ENCODE data around the gene CREB3. TPM values are rescaled to one million over a fixed set of nuclear protein-coding genes. Genes with fewer than 3 reads are reported as not detected.
A peak's percentile ranks its signal among the peaks of the same experiment; 100 is the strongest.

The CREB3 gene
- total RNA-seq, 1 experiment from 2014 or later = 28.6 TPM

GRCh38 chr9:35691757-35692301 is 40.6 kb upstream of the CREB3 start:
- Histone ChIP-seq H3K4me3 (ENCODE audit: insufficient read depth, low read depth, low read length) (no peak overlapping the region), H3K36me3 (replicated peaks; ENCODE audit: control insufficient read depth, insufficient read depth, low read length) (peaks cover 9% of the 10 kb centered on the region), H3K27me3 (ENCODE audit: control insufficient read depth, insufficient read depth, low read length) (no peaks in the 10 kb centered on the region)
- peak; percentile 66 for DNase-seq

- Histone ChIP-seq H3K27me3 (ENCODE audit: control insufficient read depth, insufficient read depth, low read length) (no peaks in the 10 kb centered on the region), H3K36me3 (replicated peaks; ENCODE audit: control insufficient read depth, insufficient read depth, low read length) (peaks cover 33% of the 10 kb centered on the region), H3K4me3 (ENCODE audit: insufficient read depth, low read depth, low read length) (no peak overlapping the region)
- no peak for DNase-seq
Observed at GRCh38 chr9:35695943-35696401, 36.5 kb upstream of the CREB3 start.

GRCh38 chr9:35696520-35697215 is 35.8 kb upstream of the CREB3 start:
- Histone ChIP-seq H3K36me3 (replicated peaks; ENCODE audit: control insufficient read depth, insufficient read depth, low read length) (peaks cover 38% of the 10 kb centered on the region), H3K27me3 (ENCODE audit: control insufficient read depth, insufficient read depth, low read length) (no peaks in the 10 kb centered on the region), H3K4me3 (ENCODE audit: insufficient read depth, low read depth, low read length) (no peak overlapping the region)
- peak; percentile 92 for DNase-seq

- peaks cover 44% of the 10 kb centered on the region for H3K36me3 ChIP-seq (replicated peaks; ENCODE audit: control insufficient read depth, insufficient read depth, low read length)
- DNase-seq = no peak
- no peak overlapping the region for H3K4me3 ChIP-seq (ENCODE audit: insufficient read depth, low read depth, low read length)
- no peaks in the 10 kb centered on the region for H3K27me3 ChIP-seq (ENCODE audit: control insufficient read depth, insufficient read depth, low read length)
Observed at GRCh38 chr9:35697486-35697885, 35.0 kb upstream of the CREB3 start.

- no peak for DNase-seq
- no peaks in the 10 kb centered on the region for H3K27me3 ChIP-seq (ENCODE audit: control insufficient read depth, insufficient read depth, low read length)
- peaks cover 49% of the 10 kb centered on the region for H3K36me3 ChIP-seq (replicated peaks; ENCODE audit: control insufficient read depth, insufficient read depth, low read length)
- H3K4me3 ChIP-seq (ENCODE audit: insufficient read depth, low read depth, low read length) = no peak overlapping the region
Observed at GRCh38 chr9:35698231-35698630, 34.2 kb upstream of the CREB3 start.

- Histone ChIP-seq H3K36me3 (replicated peaks; ENCODE audit: control insufficient read depth, insufficient read depth, low read length) (peaks cover 65% of the 10 kb centered on the region), H3K4me3 (ENCODE audit: insufficient read depth, low read depth, low read length) (no peak overlapping the region)
- DNase-seq = no peak
Observed at GRCh38 chr9:35700031-35700430, 32.4 kb upstream of the CREB3 start.

GRCh38 chr9:35700942-35701341 is 31.5 kb upstream of the CREB3 start:
- Histone ChIP-seq H3K36me3 (replicated peaks; ENCODE audit: control insufficient read depth, insufficient read depth, low read length) (peaks cover 74% of the 10 kb centered on the region), H3K4me3 (ENCODE audit: insufficient read depth, low read depth, low read length) (no peak overlapping the region), H3K27me3 (ENCODE audit: control insufficient read depth, insufficient read depth, low read length) (no peaks in the 10 kb centered on the region)
- DNase-seq = no peak

More at GRCh38 chr9:35700031-35700430, 32.4 kb upstream of the CREB3 start:
- no peaks in the 10 kb centered on the region for H3K27me3 ChIP-seq (ENCODE audit: control insufficient read depth, insufficient read depth, low read length)

GRCh38 chr9:35702696-35703095 is 29.8 kb upstream of the CREB3 start:
- no peak overlapping the region for H3K4me3 ChIP-seq (ENCODE audit: insufficient read depth, low read depth, low read length)
- H3K27me3 ChIP-seq (ENCODE audit: control insufficient read depth, insufficient read depth, low read length) = no peaks in the 10 kb centered on the region
- DNase-seq = no peak
- H3K36me3 ChIP-seq (replicated peaks; ENCODE audit: control insufficient read depth, insufficient read depth, low read length) = peaks cover 84% of the 10 kb centered on the region

GRCh38 chr9:35703906-35704672 is 28.4 kb upstream of the CREB3 start:
- Histone ChIP-seq H3K27me3 (ENCODE audit: control insufficient read depth, insufficient read depth, low read length) (no peaks in the 10 kb centered on the region), H3K4me3 (ENCODE audit: insufficient read depth, low read depth, low read length) (no peak overlapping the region), H3K36me3 (replicated peaks; ENCODE audit: control insufficient read depth, insufficient read depth, low read length) (peaks cover 77% of the 10 kb centered on the region)
- DNase-seq = no peak

- no peaks in the 10 kb centered on the region for H3K27me3 ChIP-seq (ENCODE audit: control insufficient read depth, insufficient read depth, low read length)
- DNase-seq = no peak
- H3K36me3 ChIP-seq (replicated peaks; ENCODE audit: control insufficient read depth, insufficient read depth, low read length) = peaks cover 71% of the 10 kb centered on the region
- H3K4me3 ChIP-seq (ENCODE audit: insufficient read depth, low read depth, low read length) = no peak overlapping the region
Observed at GRCh38 chr9:35705372-35705771, 27.1 kb upstream of the CREB3 start.

- Histone ChIP-seq H3K36me3 (replicated peaks; ENCODE audit: control insufficient read depth, insufficient read depth, low read length) (peaks cover 73% of the 10 kb centered on the region), H3K4me3 (ENCODE audit: insufficient read depth, low read depth, low read length) (no peak overlapping the region), H3K27me3 (ENCODE audit: control insufficient read depth, insufficient read depth, low read length) (no peaks in the 10 kb centered on the region)
- DNase-seq = no peak
Observed at GRCh38 chr9:35705836-35706430, 26.5 kb upstream of the CREB3 start.

GRCh38 chr9:35706951-35707350 is 25.5 kb upstream of the CREB3 start:
- no peak overlapping the region for H3K4me3 ChIP-seq (ENCODE audit: insufficient read depth, low read depth, low read length)
- DNase-seq = no peak
- peaks cover 75% of the 10 kb centered on the region for H3K36me3 ChIP-seq (replicated peaks; ENCODE audit: control insufficient read depth, insufficient read depth, low read length)
- H3K27me3 ChIP-seq (ENCODE audit: control insufficient read depth, insufficient read depth, low read length) = no peaks in the 10 kb centered on the region

GRCh38 chr9:35708146-35708545 is 24.3 kb upstream of the CREB3 start:
- no peak overlapping the region for H3K4me3 ChIP-seq (ENCODE audit: insufficient read depth, low read depth, low read length)
- H3K27me3 ChIP-seq (ENCODE audit: control insufficient read depth, insufficient read depth, low read length) = no peaks in the 10 kb centered on the region
- DNase-seq = no peak

GRCh38 chr9:35710818-35711500 is 21.5 kb upstream of the CREB3 start:
- Histone ChIP-seq H3K36me3 (replicated peaks; ENCODE audit: control insufficient read depth, insufficient read depth, low read length) (peaks cover 63% of the 10 kb centered on the region), H3K27me3 (ENCODE audit: control insufficient read depth, insufficient read depth, low read length) (no peaks in the 10 kb centered on the region), H3K4me3 (ENCODE audit: insufficient read depth, low read depth, low read length) (no peak overlapping the region)
- no peak for DNase-seq

More at GRCh38 chr9:35708146-35708545, 24.3 kb upstream of the CREB3 start:
- peaks cover 72% of the 10 kb centered on the region for H3K36me3 ChIP-seq (replicated peaks; ENCODE audit: control insufficient read depth, insufficient read depth, low read length)

All from H7 (cell line).